GM12874 (cell line): ENCODE results near the gene SEPTIN7.
A peak's percentile ranks its signal among the peaks of the same experiment; 100 is the strongest.

ENCODE experiments used
- TF ChIP-seq, protein P1 (sequence below): IDR thresholded peaks from 2 replicates; pipeline ENCODE4 v1.5.1; 2011; ENCODE audit warnings: low read depth, mild to moderate bottlenecking, control low read depth, low read length, moderate library complexity; ENCODE audit not compliant: insufficient read depth

Gene SEPTIN7

DNA sequence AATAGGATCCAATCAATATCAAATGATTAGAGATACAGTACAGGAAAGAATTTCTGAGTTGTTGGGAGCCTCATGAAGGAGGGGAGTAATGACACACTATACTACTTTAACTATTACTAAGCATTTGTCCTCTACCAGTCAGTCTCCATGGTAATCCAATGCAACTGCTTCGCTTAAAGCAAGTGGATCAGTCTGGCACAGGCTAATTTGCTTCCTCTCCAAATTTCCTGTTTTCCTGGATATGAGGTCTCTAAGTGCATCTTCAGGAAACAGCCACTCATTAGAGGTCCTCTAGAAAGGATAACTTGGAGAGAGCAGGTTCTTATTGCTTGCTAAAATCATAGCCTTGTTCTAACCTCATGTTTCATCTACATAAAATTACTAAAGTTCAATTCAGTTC is 8.4 kb upstream of the SEPTIN7 start:
- TF ChIP-seq, protein P1, sequence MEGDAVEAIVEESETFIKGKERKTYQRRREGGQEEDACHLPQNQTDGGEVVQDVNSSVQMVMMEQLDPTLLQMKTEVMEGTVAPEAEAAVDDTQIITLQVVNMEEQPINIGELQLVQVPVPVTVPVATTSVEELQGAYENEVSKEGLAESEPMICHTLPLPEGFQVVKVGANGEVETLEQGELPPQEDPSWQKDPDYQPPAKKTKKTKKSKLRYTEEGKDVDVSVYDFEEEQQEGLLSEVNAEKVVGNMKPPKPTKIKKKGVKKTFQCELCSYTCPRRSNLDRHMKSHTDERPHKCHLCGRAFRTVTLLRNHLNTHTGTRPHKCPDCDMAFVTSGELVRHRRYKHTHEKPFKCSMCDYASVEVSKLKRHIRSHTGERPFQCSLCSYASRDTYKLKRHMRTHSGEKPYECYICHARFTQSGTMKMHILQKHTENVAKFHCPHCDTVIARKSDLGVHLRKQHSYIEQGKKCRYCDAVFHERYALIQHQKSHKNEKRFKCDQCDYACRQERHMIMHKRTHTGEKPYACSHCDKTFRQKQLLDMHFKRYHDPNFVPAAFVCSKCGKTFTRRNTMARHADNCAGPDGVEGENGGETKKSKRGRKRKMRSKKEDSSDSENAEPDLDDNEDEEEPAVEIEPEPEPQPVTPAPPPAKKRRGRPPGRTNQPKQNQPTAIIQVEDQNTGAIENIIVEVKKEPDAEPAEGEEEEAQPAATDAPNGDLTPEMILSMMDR, result no peak

DNA sequence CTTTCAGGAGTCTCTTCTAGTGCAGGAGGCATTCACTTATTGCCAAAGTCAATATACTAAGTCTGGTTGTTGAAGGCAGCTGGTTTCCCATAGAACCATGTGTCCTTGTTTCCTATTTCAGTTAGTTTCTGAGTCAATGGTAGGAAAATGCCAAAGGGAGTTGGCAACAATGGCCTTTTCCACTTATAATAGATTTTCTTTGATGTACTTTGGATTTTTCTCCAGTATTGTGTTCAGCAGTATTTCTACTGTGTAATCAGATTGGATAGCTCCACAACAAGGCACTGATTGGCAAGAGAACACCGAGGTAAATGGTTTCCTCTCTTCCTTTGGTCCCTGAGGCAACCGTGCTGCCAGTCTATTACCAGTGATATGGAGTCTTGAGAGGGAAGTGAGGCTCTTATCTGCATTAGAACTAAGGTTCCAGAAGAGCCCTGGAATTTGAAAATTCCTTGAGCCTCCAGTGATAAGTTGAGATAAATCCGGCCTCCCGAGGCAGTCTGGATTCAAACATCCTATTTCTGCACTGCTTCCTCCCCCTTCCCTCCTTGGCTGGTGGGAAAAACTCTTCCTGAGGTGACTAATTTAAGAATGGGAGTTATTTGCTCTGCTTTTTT is 7.9 kb upstream of the SEPTIN7 start:
- TF ChIP-seq, protein P1, result no peak

DNA sequence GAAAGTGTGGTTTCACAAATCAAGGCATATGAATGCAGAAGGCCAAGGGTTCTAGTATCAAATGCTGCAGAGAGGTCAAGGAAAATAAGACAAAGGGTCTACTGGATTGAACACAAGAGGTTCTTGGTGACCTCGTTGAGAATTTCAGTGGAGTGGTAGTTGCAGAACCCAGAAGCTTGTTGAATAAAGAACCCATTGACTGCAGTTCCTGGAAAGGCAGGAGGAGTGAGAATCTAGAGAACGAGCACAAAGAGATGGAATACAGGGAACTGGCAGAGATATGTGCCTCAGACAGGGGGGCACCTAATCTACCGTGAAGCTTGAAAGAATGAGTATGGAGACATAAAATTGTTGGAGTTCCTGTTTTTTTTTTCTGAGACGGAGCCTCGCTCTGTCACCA is 3.5 kb upstream of the SEPTIN7 start:
- TF ChIP-seq, protein P1, result no peak

DNA sequence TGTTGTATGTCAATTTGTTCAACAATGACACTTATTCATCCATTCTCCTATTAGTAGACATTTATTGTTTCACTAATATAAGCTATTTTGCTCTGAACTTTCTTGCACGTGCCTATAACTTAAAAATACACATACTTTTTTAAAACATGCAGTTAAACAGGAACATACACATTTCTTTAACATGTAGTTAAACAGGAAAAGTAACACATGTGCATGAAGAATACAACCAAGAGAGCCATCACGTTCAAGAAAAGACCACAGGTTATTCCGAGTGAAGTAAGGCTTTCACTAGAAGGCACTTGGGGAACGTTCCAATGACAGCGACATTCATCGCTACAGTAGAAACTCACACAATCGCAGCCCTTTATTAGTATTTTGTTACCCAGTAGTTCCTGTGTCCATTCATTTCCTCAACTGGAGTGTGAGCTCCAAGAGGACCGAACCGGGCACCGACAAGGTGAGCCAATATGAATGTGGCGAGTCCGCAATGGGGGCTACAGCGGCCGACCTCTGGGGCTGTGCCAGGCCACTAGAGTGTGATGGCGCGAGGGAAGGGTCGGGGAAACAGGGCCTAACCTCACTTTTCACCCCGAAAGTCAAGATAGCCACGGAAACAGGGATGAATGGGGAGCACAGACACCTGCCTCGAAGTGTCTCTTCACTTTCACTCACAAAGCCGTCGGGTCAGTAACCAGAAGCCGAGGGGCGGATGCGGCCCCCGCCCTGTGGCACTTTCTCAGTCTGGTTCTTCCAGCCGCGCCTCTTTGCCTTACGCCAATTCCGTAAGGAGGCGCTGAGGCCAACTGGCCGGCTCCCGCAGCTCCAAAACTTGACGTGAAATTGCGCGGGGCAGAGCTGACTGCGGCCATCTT is 775 bp upstream of the SEPTIN7 start:
- TF ChIP-seq, protein P1, result no peak

DNA sequence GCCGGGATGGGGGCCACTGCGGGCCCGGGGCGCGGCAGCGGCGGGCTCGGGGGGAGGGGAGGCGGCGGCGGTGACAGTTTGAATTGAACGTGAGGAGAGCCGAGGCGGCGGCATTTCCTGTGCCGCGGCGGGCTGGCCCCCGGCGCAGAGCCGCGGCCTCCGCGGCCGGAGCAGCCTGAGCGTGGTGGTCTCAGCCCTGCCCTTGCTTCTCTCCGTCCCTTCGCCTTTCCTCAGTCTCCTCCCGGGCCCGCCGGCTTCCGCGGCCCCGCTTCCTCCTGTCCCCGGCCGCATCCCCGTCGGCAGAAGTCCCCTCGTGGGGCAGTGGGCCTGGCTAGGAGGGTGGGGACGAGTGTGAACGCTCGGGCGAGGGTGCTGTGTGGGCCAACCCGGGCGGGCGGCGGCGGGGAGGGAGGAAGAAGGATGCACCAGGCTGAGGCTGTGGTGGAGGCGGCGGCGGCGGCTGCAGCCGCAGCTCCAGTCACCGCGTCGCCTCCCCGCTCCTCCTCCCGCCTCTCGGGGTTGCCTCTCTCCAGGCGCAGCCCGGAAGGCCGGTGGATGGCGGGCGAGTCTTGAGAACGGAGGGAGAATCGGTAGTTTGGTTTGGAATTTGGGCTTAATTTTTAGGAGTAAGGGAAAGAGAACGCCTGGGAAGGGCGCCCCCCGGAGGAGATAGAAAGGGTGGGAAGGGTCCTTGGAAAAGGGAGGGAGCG is 690 bp downstream of the SEPTIN7 start:
- TF ChIP-seq, protein P1, result peak; percentile 26

DNA sequence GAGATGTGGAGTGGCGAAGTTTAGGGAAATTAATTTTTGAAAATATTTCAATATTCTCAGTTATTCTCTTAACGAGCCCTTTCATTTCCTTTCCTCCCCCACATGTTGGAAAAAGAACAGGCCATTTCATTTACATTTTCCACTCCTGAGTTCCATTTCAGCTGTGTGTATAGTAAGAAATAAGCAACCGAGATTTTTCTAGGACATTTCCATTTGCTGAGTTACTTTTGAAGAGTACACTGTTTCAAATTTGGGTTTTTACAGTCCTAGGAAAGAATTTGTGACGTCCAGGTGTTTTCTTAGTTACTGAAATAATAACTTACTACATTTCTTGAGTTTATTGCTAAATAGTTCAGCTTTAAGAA is 1.2 kb downstream of the SEPTIN7 start:
- TF ChIP-seq, protein P1, result no peak

GRCh38 chr7:35802649-35803048 is 1.8 kb downstream of the SEPTIN7 start:
- TF ChIP-seq, protein P1, result no peak
